IPS-15b (cell line): ENCODE measurements around the gene HPCAL1.
A peak's percentile ranks its signal among the peaks of the same experiment; 100 is the strongest.

Source experiments
- H3K27me3 ChIP-seq: one replicate; pipeline ENCODE4 v1.6.1; 2013; ENCODE audit warnings: low read length; ENCODE audit not compliant: control insufficient read depth, insufficient read depth
- H3K36me3 ChIP-seq: one replicate; pipeline ENCODE4 v1.6.1; 2013; ENCODE audit warnings: low read length; ENCODE audit not compliant: control insufficient read depth, insufficient read depth
- H3K4me1 ChIP-seq: one replicate; pipeline ENCODE4 v1.6.1; 2013; ENCODE audit warnings: mild to moderate bottlenecking, low read length; ENCODE audit not compliant: control insufficient read depth, insufficient read depth
- H3K4me3 ChIP-seq: one replicate; pipeline ENCODE4 v1.5.1; 2013; ENCODE audit warnings: low read depth, low read length
- H3K9ac ChIP-seq: one replicate; pipeline ENCODE4 v1.6.1; 2013; ENCODE audit warnings: low read depth, mild to moderate bottlenecking, low read length
- H3K9me3 ChIP-seq: one replicate; pipeline ENCODE4 v1.6.1; 2013; ENCODE audit warnings: mild to moderate bottlenecking, low read length; ENCODE audit not compliant: control insufficient read depth, insufficient read depth

HPCAL1 gene

GRCh38 chr2:10302479-10303180 lies at the start of gene HPCAL1:
TSS of gene HPCAL1 (plus strand) at chr2:10302904. CDS start at chr2:10419758, 116,854 bp downstream.
- H3K36me3 ChIP-seq, result no peaks in the 10 kb centered on the region
- peak within 1 kb of the TSS; percentile 76 for H3K4me3 ChIP-seq
- peaks cover under 1% of the 10 kb centered on the region for H3K4me1 ChIP-seq
- H3K9ac ChIP-seq, result peak within 1 kb of the TSS; percentile 37
- no peaks in the 10 kb centered on the region for H3K9me3 ChIP-seq
- H3K27me3 ChIP-seq, result peaks cover 44% of the 10 kb centered on the region

- Histone ChIP-seq H3K4me1 (no peaks in the 10 kb centered on the region), H3K27me3 (no peaks in the 10 kb centered on the region), H3K36me3 (no peaks in the 10 kb centered on the region), H3K9me3 (no peaks in the 10 kb centered on the region), H3K4me3 (no peak overlapping the region), H3K9ac (no peak overlapping the region)
These were observed 48.9 kb upstream of the HPCAL1 start for GRCh38 chr2:10253596-10254372.

- Histone ChIP-seq H3K9ac (no peak overlapping the region), H3K9me3 (no peaks in the 10 kb centered on the region), H3K36me3 (no peaks in the 10 kb centered on the region), H3K4me1 (no peaks in the 10 kb centered on the region), H3K27me3 (no peaks in the 10 kb centered on the region), H3K4me3 (no peak overlapping the region)
These were observed 48.1 kb upstream of the HPCAL1 start for GRCh38 chr2:10254373-10255188.

GRCh38 chr2:10255189-10256030 lies 47.3 kb upstream of the HPCAL1 start:
- H3K36me3 ChIP-seq, result no peaks in the 10 kb centered on the region
- H3K27me3 ChIP-seq, result no peaks in the 10 kb centered on the region
- no peak overlapping the region for H3K9ac ChIP-seq
- no peaks in the 10 kb centered on the region for H3K4me1 ChIP-seq
- H3K4me3 ChIP-seq, result no peak overlapping the region
- H3K9me3 ChIP-seq, result no peaks in the 10 kb centered on the region

- Histone ChIP-seq H3K9ac (no peak overlapping the region), H3K9me3 (no peaks in the 10 kb centered on the region), H3K4me3 (no peak overlapping the region), H3K27me3 (no peaks in the 10 kb centered on the region), H3K4me1 (no peaks in the 10 kb centered on the region), H3K36me3 (no peaks in the 10 kb centered on the region)
These were observed 46.6 kb upstream of the HPCAL1 start for GRCh38 chr2:10256031-10256514.

GRCh38 chr2:10256515-10257031 lies 46.1 kb upstream of the HPCAL1 start:
- H3K9ac ChIP-seq, result no peak overlapping the region
- no peak overlapping the region for H3K4me3 ChIP-seq

GRCh38 chr2:10257036-10257435 lies 45.7 kb upstream of the HPCAL1 start:
- H3K36me3 ChIP-seq, result no peaks in the 10 kb centered on the region
- H3K27me3 ChIP-seq, result no peaks in the 10 kb centered on the region
- H3K9ac ChIP-seq, result no peak overlapping the region
- no peaks in the 10 kb centered on the region for H3K4me1 ChIP-seq
- H3K4me3 ChIP-seq, result no peak overlapping the region
- H3K9me3 ChIP-seq, result no peaks in the 10 kb centered on the region

More at GRCh38 chr2:10256515-10257031, 46.1 kb upstream of the HPCAL1 start:
- no peaks in the 10 kb centered on the region for H3K36me3 ChIP-seq
- no peaks in the 10 kb centered on the region for H3K27me3 ChIP-seq
- H3K4me1 ChIP-seq, result no peaks in the 10 kb centered on the region
- H3K9me3 ChIP-seq, result no peaks in the 10 kb centered on the region

GRCh38 chr2:10257500-10258147 lies 45.1 kb upstream of the HPCAL1 start:
- Histone ChIP-seq H3K36me3 (no peaks in the 10 kb centered on the region), H3K4me1 (no peaks in the 10 kb centered on the region), H3K27me3 (no peaks in the 10 kb centered on the region), H3K9me3 (no peaks in the 10 kb centered on the region), H3K9ac (no peak overlapping the region), H3K4me3 (no peak overlapping the region)

GRCh38 chr2:10258326-10258725 lies 44.4 kb upstream of the HPCAL1 start:
- no peak overlapping the region for H3K9ac ChIP-seq
- H3K36me3 ChIP-seq, result no peaks in the 10 kb centered on the region
- H3K4me1 ChIP-seq, result no peaks in the 10 kb centered on the region
- H3K27me3 ChIP-seq, result no peaks in the 10 kb centered on the region
- H3K9me3 ChIP-seq, result no peaks in the 10 kb centered on the region
- H3K4me3 ChIP-seq, result no peak overlapping the region

GRCh38 chr2:10258726-10259125 lies 44.0 kb upstream of the HPCAL1 start:
- no peak overlapping the region for H3K4me3 ChIP-seq
- H3K9ac ChIP-seq, result no peak overlapping the region
- H3K4me1 ChIP-seq, result no peaks in the 10 kb centered on the region
- H3K27me3 ChIP-seq, result no peaks in the 10 kb centered on the region
- no peaks in the 10 kb centered on the region for H3K9me3 ChIP-seq
- no peaks in the 10 kb centered on the region for H3K36me3 ChIP-seq
